ENCODE measurements around the gene KCNH1.

Gene KCNH1

DNA sequence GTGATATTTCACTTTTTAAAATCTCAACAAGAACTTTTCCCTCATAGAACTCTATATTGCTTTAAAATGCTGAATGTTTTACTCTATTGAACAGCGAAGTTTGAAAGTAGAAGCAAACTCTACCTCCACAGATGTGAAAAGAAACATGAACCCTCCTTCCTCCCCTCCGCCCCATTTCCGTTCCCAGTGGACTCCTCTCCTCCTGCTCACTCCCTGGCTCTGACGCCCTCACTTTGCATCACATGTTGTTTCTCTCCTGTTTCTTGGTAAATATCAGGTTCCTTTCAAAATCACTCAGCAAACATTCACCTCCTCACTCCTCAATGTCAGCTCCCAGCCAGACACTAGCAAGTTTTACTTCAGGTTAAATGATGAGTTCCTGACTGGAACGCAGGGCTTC lies 34.6 kb downstream of the KCNH1 start:
- DNase-seq (ENCODE audit: extremely low read depth, insufficient read length) = no peak
- H3K4me3 ChIP-seq (replicated peaks; ENCODE audit: low read depth, low read length) = no peak overlapping the region
- TF ChIP-seq, protein P1, sequence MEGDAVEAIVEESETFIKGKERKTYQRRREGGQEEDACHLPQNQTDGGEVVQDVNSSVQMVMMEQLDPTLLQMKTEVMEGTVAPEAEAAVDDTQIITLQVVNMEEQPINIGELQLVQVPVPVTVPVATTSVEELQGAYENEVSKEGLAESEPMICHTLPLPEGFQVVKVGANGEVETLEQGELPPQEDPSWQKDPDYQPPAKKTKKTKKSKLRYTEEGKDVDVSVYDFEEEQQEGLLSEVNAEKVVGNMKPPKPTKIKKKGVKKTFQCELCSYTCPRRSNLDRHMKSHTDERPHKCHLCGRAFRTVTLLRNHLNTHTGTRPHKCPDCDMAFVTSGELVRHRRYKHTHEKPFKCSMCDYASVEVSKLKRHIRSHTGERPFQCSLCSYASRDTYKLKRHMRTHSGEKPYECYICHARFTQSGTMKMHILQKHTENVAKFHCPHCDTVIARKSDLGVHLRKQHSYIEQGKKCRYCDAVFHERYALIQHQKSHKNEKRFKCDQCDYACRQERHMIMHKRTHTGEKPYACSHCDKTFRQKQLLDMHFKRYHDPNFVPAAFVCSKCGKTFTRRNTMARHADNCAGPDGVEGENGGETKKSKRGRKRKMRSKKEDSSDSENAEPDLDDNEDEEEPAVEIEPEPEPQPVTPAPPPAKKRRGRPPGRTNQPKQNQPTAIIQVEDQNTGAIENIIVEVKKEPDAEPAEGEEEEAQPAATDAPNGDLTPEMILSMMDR (IDR thresholded peaks at IDR 0.05; ENCODE audit: insufficient read depth, low read length, poor library complexity, severe bottlenecking) = no peak
- no peaks in the 10 kb centered on the region; the same call in 1 of the 2 replicates for H3K27me3 ChIP-seq (replicated peaks; ENCODE audit: control insufficient read depth, insufficient read depth, low read length)
- no peaks in the 10 kb centered on the region for H3K36me3 ChIP-seq (ENCODE audit: control insufficient read depth, insufficient read depth, low read length)

DNA sequence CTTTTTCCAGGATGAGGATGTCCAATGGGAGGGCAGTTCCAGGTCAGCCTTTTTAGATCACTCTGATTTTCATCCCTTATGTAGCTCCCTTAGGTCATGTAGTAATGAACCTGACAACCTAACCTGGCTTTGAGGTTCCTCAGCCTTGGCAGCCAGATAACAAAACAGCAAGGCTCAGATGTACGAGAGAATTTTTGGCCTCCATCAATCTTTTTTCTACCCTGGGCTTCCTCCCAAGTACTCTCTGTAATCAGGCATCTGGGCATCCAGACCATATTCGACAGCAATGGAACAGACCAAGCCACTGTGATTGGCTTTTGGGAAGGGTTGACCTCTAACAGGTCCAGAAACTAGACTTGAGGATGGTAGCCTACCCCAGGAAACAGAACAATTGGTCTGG lies 38.6 kb downstream of the KCNH1 start:
- Histone ChIP-seq H3K27me3 (replicated peaks; ENCODE audit: control insufficient read depth, insufficient read depth, low read length) (no peaks in the 10 kb centered on the region), H3K36me3 (ENCODE audit: control insufficient read depth, insufficient read depth, low read length) (no peaks in the 10 kb centered on the region), H3K4me3 (replicated peaks; ENCODE audit: low read depth, low read length) (no peak overlapping the region)
- TF ChIP-seq, protein P1 (IDR thresholded peaks at IDR 0.05; ENCODE audit: insufficient read depth, low read length, poor library complexity, severe bottlenecking) = no peak
- no peak for DNase-seq (ENCODE audit: extremely low read depth, insufficient read length)

DNA sequence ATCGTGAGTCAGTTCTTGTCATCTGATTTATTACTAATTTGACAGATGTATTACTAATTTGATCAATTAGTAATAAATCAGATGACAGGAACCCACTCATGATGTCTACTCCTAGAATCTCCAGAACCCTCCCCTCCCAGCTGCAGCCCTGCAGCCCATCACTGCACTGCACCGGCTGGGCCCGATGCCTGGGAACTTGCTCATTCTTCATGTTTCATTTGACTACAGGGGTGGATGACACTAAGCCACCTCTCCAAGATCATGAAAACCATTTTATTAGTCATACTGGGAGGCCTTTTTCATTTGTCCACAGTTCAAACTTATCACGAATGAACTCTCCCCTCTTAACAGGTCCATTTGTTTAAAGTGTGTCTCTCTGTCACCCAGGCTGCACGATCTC lies 41.0 kb downstream of the KCNH1 start:
- H3K36me3 ChIP-seq (ENCODE audit: control insufficient read depth, insufficient read depth, low read length) = no peaks in the 10 kb centered on the region
- DNase-seq (ENCODE audit: extremely low read depth, insufficient read length) = no peak
- no peaks in the 10 kb centered on the region for H3K27me3 ChIP-seq (replicated peaks; ENCODE audit: control insufficient read depth, insufficient read depth, low read length)
- TF ChIP-seq, protein P1 (IDR thresholded peaks at IDR 0.05; ENCODE audit: insufficient read depth, low read length, poor library complexity, severe bottlenecking) = no peak
- H3K4me3 ChIP-seq (replicated peaks; ENCODE audit: low read depth, low read length) = no peak overlapping the region

GRCh38 chr1:211091867-211092266 lies 42.1 kb downstream of the KCNH1 start:
- DNase-seq (ENCODE audit: extremely low read depth, insufficient read length) = no peak
- H3K27me3 ChIP-seq (replicated peaks; ENCODE audit: control insufficient read depth, insufficient read depth, low read length) = no peaks in the 10 kb centered on the region
- TF ChIP-seq, protein P1 (IDR thresholded peaks at IDR 0.05; ENCODE audit: insufficient read depth, low read length, poor library complexity, severe bottlenecking) = no peak
- H3K4me3 ChIP-seq (replicated peaks; ENCODE audit: low read depth, low read length) = no peak overlapping the region
- H3K36me3 ChIP-seq (ENCODE audit: control insufficient read depth, insufficient read depth, low read length) = no peaks in the 10 kb centered on the region

DNA sequence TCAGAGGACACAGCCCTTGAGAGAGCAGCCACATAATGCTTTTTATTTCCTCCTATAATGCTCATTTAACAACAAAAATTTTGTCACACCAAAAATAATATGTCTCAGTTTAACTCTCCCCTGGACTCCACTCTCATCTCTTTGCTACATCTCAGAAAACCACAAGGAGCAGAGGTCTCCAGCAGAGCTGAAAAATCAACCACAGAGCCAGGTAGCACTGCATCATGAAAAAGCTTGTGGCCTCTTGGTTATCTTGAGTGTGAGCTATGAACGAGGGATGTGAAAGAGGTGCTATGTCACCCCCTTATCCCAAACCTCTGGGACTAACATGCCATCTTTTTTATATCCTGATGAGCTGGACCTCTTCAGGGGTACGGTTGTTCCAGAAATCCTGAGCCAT lies 44.4 kb downstream of the KCNH1 start:
- DNase-seq (ENCODE audit: extremely low read depth, insufficient read length) = no peak
- Histone ChIP-seq H3K4me3 (replicated peaks; ENCODE audit: low read depth, low read length) (no peak overlapping the region), H3K27me3 (replicated peaks; ENCODE audit: control insufficient read depth, insufficient read depth, low read length) (no peaks in the 10 kb centered on the region), H3K36me3 (ENCODE audit: control insufficient read depth, insufficient read depth, low read length) (no peaks in the 10 kb centered on the region)
- TF ChIP-seq, protein P1 (IDR thresholded peaks at IDR 0.05; ENCODE audit: insufficient read depth, low read length, poor library complexity, severe bottlenecking) = no peak

GRCh38 chr1:211088156-211088555 lies 45.8 kb downstream of the KCNH1 start:
- Histone ChIP-seq H3K4me3 (replicated peaks; ENCODE audit: low read depth, low read length) (no peak overlapping the region), H3K27me3 (replicated peaks; ENCODE audit: control insufficient read depth, insufficient read depth, low read length) (no peaks in the 10 kb centered on the region), H3K36me3 (ENCODE audit: control insufficient read depth, insufficient read depth, low read length) (no peaks in the 10 kb centered on the region)
- no peak for DNase-seq (ENCODE audit: extremely low read depth, insufficient read length)
- TF ChIP-seq, protein P1 (IDR thresholded peaks at IDR 0.05; ENCODE audit: insufficient read depth, low read length, poor library complexity, severe bottlenecking) = no peak
